ENCODE results near the gene CEBPZ.

The CEBPZ gene

DNA sequence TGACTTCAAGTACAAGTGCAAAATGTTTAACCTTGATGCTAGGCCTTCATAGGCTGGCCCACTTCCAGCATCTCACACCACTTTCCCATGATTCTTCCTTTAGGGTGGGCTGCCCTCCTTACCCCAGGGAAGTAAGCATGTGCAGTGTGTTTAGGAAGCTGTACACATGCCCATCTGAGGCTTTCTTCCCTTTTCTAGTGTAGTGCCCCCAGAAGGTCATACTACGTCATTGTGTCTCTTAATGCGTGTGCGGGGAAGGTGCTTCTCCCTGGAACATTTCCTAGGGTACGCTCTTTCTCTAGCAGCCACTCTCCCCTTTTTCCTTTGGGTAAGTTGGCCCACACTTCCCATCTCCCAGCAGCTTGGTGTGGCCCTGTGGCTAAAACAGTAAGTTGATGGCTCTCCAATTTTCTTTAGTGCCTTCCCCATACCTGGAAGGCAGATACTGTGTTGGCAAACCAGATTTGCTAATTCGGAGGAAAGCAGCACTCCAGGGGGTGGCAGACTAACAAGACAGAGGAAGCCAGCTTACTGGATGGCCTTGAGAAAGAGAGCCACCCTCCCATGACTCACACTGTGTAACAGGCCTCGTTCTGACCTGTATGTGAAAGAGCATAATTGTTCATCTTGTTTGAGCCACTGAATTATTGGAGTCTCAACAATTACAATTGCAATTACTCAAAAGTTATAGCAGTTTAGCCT is 41.8 kb downstream of the CEBPZ start:
- Histone ChIP-seq H3K27me3 (ENCODE audit: insufficient read depth, poor library complexity, severe bottlenecking) (no peaks in the 10 kb centered on the region), H3K27ac (replicated peaks) (peak overlapping the region; percentile 82), H3K4me3 (replicated peaks; ENCODE audit: insufficient read depth, low read length) (no peak overlapping the region)
- DNase-seq (ENCODE audit: low read depth in 1 of 2, low spot score in 1 of 2): peak; percentile 60 to 88
- TF ChIP-seq, protein P1, sequence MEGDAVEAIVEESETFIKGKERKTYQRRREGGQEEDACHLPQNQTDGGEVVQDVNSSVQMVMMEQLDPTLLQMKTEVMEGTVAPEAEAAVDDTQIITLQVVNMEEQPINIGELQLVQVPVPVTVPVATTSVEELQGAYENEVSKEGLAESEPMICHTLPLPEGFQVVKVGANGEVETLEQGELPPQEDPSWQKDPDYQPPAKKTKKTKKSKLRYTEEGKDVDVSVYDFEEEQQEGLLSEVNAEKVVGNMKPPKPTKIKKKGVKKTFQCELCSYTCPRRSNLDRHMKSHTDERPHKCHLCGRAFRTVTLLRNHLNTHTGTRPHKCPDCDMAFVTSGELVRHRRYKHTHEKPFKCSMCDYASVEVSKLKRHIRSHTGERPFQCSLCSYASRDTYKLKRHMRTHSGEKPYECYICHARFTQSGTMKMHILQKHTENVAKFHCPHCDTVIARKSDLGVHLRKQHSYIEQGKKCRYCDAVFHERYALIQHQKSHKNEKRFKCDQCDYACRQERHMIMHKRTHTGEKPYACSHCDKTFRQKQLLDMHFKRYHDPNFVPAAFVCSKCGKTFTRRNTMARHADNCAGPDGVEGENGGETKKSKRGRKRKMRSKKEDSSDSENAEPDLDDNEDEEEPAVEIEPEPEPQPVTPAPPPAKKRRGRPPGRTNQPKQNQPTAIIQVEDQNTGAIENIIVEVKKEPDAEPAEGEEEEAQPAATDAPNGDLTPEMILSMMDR (IDR thresholded peaks at IDR 0.05; ENCODE audit: insufficient read depth, low read length): no peak
- TF ChIP-seq SPI1 (IDR thresholded peaks at IDR 0.05; ENCODE audit: borderline replicate concordance, low read depth): peak; percentile 7; the same call in 1 of the 2 replicates

DNA sequence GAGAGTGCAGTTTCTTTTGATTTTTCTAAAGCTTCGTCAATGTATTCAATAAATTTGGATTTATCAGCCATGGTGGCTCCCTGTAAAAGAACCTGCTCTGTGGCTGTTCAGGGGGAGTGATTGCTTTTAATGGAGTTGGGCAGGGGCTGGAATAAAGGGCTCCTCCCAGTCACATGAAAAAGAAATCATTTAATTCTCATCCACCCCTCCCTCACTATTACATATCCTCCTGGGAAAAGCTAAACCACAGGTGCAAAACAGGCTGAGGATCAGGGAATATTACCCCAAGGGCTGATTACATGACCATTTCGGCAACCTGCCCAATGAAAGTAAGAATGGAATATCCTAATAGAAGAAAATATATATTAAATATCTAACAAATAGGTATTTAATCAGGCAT is 42.8 kb downstream of the CEBPZ start, which contains the start of gene SULT6B1:
TSS of gene SULT6B1 (minus strand) at position 101 of the 400 bp plus-strand sequence. CDS start at position 71, 30 bp downstream.
- H3K4me3 ChIP-seq (replicated peaks; ENCODE audit: insufficient read depth, low read length): no peak within 1 kb of the TSS
- TF ChIP-seq, protein P2, sequence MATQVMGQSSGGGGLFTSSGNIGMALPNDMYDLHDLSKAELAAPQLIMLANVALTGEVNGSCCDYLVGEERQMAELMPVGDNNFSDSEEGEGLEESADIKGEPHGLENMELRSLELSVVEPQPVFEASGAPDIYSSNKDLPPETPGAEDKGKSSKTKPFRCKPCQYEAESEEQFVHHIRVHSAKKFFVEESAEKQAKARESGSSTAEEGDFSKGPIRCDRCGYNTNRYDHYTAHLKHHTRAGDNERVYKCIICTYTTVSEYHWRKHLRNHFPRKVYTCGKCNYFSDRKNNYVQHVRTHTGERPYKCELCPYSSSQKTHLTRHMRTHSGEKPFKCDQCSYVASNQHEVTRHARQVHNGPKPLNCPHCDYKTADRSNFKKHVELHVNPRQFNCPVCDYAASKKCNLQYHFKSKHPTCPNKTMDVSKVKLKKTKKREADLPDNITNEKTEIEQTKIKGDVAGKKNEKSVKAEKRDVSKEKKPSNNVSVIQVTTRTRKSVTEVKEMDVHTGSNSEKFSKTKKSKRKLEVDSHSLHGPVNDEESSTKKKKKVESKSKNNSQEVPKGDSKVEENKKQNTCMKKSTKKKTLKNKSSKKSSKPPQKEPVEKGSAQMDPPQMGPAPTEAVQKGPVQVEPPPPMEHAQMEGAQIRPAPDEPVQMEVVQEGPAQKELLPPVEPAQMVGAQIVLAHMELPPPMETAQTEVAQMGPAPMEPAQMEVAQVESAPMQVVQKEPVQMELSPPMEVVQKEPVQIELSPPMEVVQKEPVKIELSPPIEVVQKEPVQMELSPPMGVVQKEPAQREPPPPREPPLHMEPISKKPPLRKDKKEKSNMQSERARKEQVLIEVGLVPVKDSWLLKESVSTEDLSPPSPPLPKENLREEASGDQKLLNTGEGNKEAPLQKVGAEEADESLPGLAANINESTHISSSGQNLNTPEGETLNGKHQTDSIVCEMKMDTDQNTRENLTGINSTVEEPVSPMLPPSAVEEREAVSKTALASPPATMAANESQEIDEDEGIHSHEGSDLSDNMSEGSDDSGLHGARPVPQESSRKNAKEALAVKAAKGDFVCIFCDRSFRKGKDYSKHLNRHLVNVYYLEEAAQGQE (IDR thresholded peaks at IDR 0.05; ENCODE audit: insufficient replicate concordance, low read depth): no peak
- TF ChIP-seq, protein P1 (IDR thresholded peaks at IDR 0.05; ENCODE audit: insufficient read depth, low read length): no peak
- no peak for TF ChIP-seq GABPA (IDR thresholded peaks at IDR 0.05; ENCODE audit: low read depth)
- TF ChIP-seq POLR2AphosphoS5 (IDR thresholded peaks at IDR 0.05; ENCODE audit: low read depth): no peak
- TF ChIP-seq SPI1 (IDR thresholded peaks at IDR 0.05; ENCODE audit: borderline replicate concordance, low read depth): no peak
- DNase-seq (ENCODE audit: low read depth in 1 of 2, low spot score in 1 of 2): no peak
- peak within 1 kb of the TSS; percentile 82 for H3K27ac ChIP-seq (replicated peaks)
- no peaks in the 10 kb centered on the region for H3K27me3 ChIP-seq (ENCODE audit: insufficient read depth, poor library complexity, severe bottlenecking)

DNA sequence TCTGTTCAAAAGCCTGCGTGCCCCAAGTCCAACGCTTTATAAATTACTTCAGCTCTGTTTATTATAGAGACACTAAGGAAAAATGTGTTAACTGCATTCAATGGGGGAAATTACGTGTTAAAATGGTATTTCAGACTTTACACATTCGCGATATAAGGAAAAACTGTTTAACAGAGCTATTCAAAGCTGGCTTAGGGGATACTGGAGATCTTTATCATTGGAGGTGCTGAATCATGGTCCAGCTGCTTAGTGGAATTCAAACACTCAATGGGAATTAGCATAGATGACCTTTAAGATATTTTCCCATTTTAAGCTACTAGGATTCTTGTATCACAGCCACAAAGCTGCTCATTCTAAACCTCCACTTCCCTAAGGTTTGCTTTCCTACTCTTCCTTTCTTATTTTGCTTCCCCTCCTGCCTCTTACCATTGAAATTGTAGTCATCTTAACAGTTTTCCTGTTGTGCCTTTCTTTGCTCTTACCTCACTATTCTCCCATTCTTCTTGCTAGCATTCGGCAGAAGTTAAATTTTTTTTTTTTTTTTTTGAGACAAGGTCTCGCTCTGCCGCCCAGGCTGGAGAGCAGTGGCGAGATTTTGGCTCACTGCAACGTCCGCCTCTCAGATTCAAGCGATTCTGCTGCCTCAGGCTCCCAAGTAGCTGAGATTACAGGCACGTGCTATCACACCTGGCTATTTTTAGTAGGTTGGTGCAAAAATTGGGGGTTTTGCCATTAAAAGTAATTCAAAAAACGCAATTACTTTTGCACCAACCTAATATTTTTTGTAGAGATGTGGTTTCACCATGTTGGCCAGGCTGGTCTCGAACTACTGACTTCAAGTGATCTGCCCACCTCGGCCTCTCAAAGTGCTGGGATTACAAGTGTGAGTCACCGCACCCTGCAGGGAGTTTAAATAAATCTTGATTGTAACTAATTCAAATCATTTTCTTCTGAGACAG is 49.4 kb downstream of the CEBPZ start:
- TF ChIP-seq POLR2AphosphoS5 (IDR thresholded peaks at IDR 0.05; ENCODE audit: low read depth) (no peak), SPI1 (IDR thresholded peaks at IDR 0.05; ENCODE audit: borderline replicate concordance, low read depth) (no peak)
- no peak for DNase-seq (ENCODE audit: low read depth in 1 of 2, low spot score in 1 of 2)
- no peaks in the 10 kb centered on the region for H3K27me3 ChIP-seq (ENCODE audit: insufficient read depth, poor library complexity, severe bottlenecking)
- no peak overlapping the region for H3K27ac ChIP-seq (replicated peaks)
- no peak overlapping the region for H3K4me3 ChIP-seq (replicated peaks; ENCODE audit: insufficient read depth, low read length)

DNA sequence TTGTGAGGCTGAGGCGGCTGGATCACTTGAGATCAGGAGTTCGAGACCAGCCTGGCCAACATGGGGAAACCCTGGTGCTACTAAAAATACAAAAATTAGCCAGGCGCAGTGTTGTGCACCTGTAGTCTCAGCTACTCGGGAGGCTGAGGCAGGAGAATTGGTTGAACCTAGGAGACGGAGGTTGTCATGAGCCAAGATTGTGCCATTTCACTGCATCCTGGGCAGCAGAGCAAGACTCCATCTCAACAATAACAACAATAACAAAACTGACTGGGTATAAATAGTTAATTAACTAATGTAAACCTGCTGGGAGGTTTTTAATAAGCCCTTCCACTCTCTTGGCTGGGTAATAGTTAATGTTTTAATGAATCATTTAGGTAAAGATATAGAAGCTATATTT is 50.8 kb downstream of the CEBPZ start:
- TF ChIP-seq, protein P1 (IDR thresholded peaks at IDR 0.05; ENCODE audit: insufficient read depth, low read length): no peak
- no peak for TF ChIP-seq SPI1 (IDR thresholded peaks at IDR 0.05; ENCODE audit: borderline replicate concordance, low read depth)
- TF ChIP-seq, protein P2 (IDR thresholded peaks at IDR 0.05; ENCODE audit: insufficient replicate concordance, low read depth): no peak
- TF ChIP-seq POLR2AphosphoS5 (IDR thresholded peaks at IDR 0.05; ENCODE audit: low read depth): no peak
- no peak for TF ChIP-seq GABPA (IDR thresholded peaks at IDR 0.05; ENCODE audit: low read depth)
- Histone ChIP-seq H3K27ac (replicated peaks) (no peak overlapping the region), H3K4me3 (replicated peaks; ENCODE audit: insufficient read depth, low read length) (no peak overlapping the region), H3K27me3 (ENCODE audit: insufficient read depth, poor library complexity, severe bottlenecking) (no peaks in the 10 kb centered on the region)
- no peak for DNase-seq (ENCODE audit: low read depth in 1 of 2, low spot score in 1 of 2)
